SK-N-SH treated with all-trans-retinoic acid at 6 μM for 48 hours (cell line): ENCODE data around the gene SNHG17.

Experiments used
- ATAC-seq: fragments of 200-7000 bp; cut with Tn5 transposase; 3 replicates; pipeline ENCODE4 v1.9.1; 2020; ENCODE audit warnings: mild to moderate bottlenecking, moderate library complexity
- ARNTL ChIP-seq: fragments of 450-650 bp; formaldehyde crosslinking; IDR thresholded peaks from 2 replicates; pipeline ENCODE4 v1.5.0; 2020; ENCODE audit warnings: low read depth, mild to moderate bottlenecking, moderate library complexity, borderline replicate concordance
- BACH2 ChIP-seq: fragments of 250-450 bp; sonication (Bioruptor Pico); IDR thresholded peaks from 2 replicates; pipeline ENCODE4 v1.9.0; 2021; ENCODE audit warnings: mild to moderate bottlenecking, borderline replicate concordance
- CSDC2 ChIP-seq: fragments of 250-450 bp; sonication (Bioruptor Pico); IDR thresholded peaks from 2 replicates; pipeline ENCODE4 v1.5.0; 2020; ENCODE audit warnings: mild to moderate bottlenecking, moderate library complexity
- ESRRG ChIP-seq: fragments of 250-450 bp; sonication (Bioruptor Pico); IDR thresholded peaks from 2 replicates; pipeline ENCODE4 v1.6.1; 2021; ENCODE audit warnings: mild to moderate bottlenecking
- GLIS3 ChIP-seq: fragments of 250-450 bp; sonication (Bioruptor Pico); IDR thresholded peaks from 2 replicates; pipeline ENCODE4 v1.5.0; 2020; ENCODE audit warnings: mild to moderate bottlenecking, moderate library complexity
- OSR1 ChIP-seq: fragments of 250-450 bp; sonication (Bioruptor Pico); IDR thresholded peaks from 2 replicates; pipeline ENCODE4 v1.8.0; 2022; ENCODE audit warnings: moderate library complexity, mild to moderate bottlenecking, inconsistent platforms
- PPARA ChIP-seq: fragments of 250-450 bp; sonication (Bioruptor Pico); IDR thresholded peaks from 2 replicates; pipeline ENCODE4 v1.5.0; 2020; ENCODE audit warnings: mild to moderate bottlenecking, borderline replicate concordance
- RARB ChIP-seq: fragments of 250-450 bp; sonication (Bioruptor Pico); IDR thresholded peaks from 2 replicates; pipeline ENCODE4 v1.8.0; 2021; ENCODE audit warnings: mild to moderate bottlenecking, moderate library complexity
- SNAI2 ChIP-seq: fragments of 250-450 bp; sonication (Bioruptor Pico); IDR thresholded peaks from 2 replicates; pipeline ENCODE4 v1.5.0; 2020; ENCODE audit warnings: mild to moderate bottlenecking, moderate library complexity
- TCF4 ChIP-seq: fragments of 250-450 bp; sonication (Bioruptor Pico); IDR thresholded peaks from 2 replicates; pipeline ENCODE4 v1.8.0; 2021; ENCODE audit warnings: mild to moderate bottlenecking, moderate library complexity, borderline replicate concordance
- TOX ChIP-seq: fragments of 250-450 bp; sonication (Bioruptor Pico); IDR thresholded peaks from 2 replicates; pipeline ENCODE4 v1.8.0; 2021; ENCODE audit warnings: mild to moderate bottlenecking, moderate library complexity, borderline replicate concordance
- TSHZ2 ChIP-seq: fragments of 250-450 bp; sonication (Bioruptor Pico); IDR thresholded peaks from 2 replicates; pipeline ENCODE4 v1.5.0; 2020; ENCODE audit warnings: mild to moderate bottlenecking, moderate library complexity
- ZC3H10 ChIP-seq: fragments of 250-450 bp; sonication (Bioruptor Pico); IDR thresholded peaks from 2 replicates; pipeline ENCODE4 v1.5.1; 2021; ENCODE audit warnings: mild to moderate bottlenecking, moderate library complexity
- ZFP3 ChIP-seq: fragments of 250-450 bp; sonication (Bioruptor Pico); IDR thresholded peaks from 2 replicates; pipeline ENCODE4 v1.5.0; 2020; ENCODE audit warnings: mild to moderate bottlenecking, moderate library complexity
- ZFP30 ChIP-seq: fragments of 450-650 bp; formaldehyde crosslinking; IDR thresholded peaks from 2 replicates; pipeline ENCODE4 v1.5.0; 2022; ENCODE audit warnings: mild to moderate bottlenecking, moderate library complexity
- ZNF565 ChIP-seq: fragments of 450-650 bp; formaldehyde crosslinking; conservative IDR thresholded peaks from 2 replicates; pipeline ENCODE4 v1.5.0; 2020; ENCODE audit warnings: low read depth, mild to moderate bottlenecking, moderate library complexity
- ZNF70 ChIP-seq: fragments of 450-650 bp; formaldehyde crosslinking; IDR thresholded peaks from 2 replicates; pipeline ENCODE4 v1.5.0; 2020; ENCODE audit warnings: mild to moderate bottlenecking, moderate library complexity
- ZNF8 ChIP-seq: fragments of 450-650 bp; formaldehyde crosslinking; IDR thresholded peaks from 2 replicates; pipeline ENCODE4 v1.5.0; 2020; ENCODE audit warnings: mild to moderate bottlenecking, moderate library complexity
- TF ChIP-seq, protein P1 (sequence below): fragments of 250-450 bp; sonication (Bioruptor Pico); IDR thresholded peaks from 2 replicates; pipeline ENCODE4 v1.5.1; 2021; ENCODE audit warnings: mild to moderate bottlenecking, moderate library complexity
- TF ChIP-seq, protein P2 (sequence below): fragments of 250-450 bp; sonication (Bioruptor Pico); IDR thresholded peaks from 2 replicates; pipeline ENCODE4 v1.8.0; 2020; ENCODE audit warnings: mild to moderate bottlenecking, moderate library complexity, borderline replicate concordance
- TF ChIP-seq, protein P3 (sequence below): fragments of 250-450 bp; sonication (Bioruptor Pico); IDR thresholded peaks from 2 replicates; pipeline ENCODE4 v1.5.1; 2020; ENCODE audit warnings: low read depth, mild to moderate bottlenecking, moderate library complexity

SNHG17 gene

DNA sequence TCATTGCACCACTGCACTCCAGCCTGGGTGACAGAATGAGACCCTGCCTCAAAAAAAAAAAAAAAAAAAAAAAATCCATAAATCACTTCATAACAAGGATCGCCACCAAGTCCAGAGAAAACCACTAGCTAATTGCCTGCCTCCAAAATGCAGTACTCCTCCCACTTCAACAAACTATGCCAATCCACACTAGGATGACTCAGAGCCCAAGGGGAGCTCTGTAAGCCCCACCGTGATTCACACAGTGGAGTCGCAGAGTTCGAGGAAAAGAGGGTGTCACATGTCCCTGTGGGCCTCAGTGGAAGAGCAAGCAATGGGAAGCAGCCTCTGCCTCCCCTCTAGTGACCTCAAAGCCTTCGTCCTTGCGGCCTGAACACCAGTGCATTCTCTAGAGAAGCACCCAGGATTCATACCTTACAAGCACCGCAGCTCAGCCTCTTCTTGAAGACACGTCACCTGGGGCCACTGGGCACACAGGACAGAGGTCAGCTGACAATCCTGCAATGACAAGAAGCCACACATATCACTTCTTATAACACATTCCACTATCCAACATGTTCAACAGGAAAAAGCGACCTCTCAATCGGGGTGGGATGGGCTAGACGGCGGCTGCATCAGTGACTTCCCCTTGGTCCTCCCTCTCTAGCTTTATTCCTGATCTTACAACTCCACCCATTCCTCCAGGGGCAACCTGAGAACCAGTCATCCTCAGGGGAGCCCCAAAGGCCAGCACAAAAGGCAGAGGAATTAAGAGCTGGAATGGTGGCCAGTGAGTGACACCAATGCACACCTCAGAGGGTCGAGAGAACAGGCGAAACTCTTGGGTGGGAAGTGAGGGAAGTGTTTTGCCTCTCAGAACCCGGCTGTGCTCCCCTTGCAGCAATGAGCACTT, 8.9 kb downstream of the SNHG17 start:
- peak; percentile 83 for ATAC-seq
- no peak for TF ChIP-seq OSR1
- TF ChIP-seq TOX (CRISPR knock-in tag): no peak

DNA sequence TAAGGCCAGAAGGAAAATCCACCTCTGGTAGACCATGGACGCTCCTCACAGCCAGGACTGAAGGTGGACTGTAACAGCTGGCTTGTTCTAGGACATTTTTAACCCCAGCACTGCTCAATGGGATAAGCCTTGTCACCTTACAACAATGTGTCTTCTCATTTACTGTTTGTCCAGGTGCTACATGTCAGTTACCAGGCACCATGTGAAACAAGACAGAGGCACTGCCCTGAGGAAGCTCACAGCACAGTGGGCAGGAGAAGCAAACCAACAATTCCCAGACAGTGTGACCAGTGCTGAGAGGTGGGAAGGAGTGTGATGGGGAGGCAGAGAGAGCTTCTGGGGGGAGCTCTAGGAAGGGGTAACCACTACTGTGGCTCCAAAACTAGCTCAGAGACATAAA, 10.7 kb downstream of the SNHG17 start:
- ATAC-seq: no peak
- no peak for TF ChIP-seq PPARA (CRISPR knock-in tag)
- no peak for TF ChIP-seq ZFP30 (CRISPR knock-in tag)

DNA sequence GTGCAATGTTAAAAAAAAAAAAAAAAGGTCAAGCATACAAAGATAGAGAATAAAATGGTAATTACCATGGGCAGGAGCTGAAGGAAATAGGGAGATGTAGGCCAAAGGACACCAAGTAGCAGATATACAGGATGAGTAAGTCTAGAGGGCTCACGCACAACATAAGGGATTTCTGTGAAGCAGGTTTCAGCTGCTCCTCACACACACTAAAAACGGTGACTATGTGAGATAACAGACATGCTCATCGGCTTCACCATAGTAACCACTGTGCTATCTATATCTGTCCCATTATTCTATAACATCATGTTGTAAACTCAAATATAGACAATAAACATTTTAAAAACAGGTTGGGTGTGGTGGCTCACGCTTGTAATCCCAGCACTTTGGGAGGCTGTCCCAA, 11.6 kb downstream of the SNHG17 start:
- TF ChIP-seq BACH2 (CRISPR knock-in tag) (no peak), ZNF70 (CRISPR knock-in tag) (no peak), ZNF8 (CRISPR knock-in tag) (no peak), SNAI2 (no peak), TCF4 (no peak), ESRRG (CRISPR knock-in tag) (no peak), ZFP3 (CRISPR knock-in tag) (no peak), PPARA (CRISPR knock-in tag) (no peak), GLIS3 (CRISPR knock-in tag) (no peak), TSHZ2 (CRISPR knock-in tag) (no peak), ZNF565 (CRISPR knock-in tag) (no peak), ARNTL (CRISPR knock-in tag) (no peak), RARB (no peak), TOX (CRISPR knock-in tag) (no peak)
- TF ChIP-seq, protein P1, sequence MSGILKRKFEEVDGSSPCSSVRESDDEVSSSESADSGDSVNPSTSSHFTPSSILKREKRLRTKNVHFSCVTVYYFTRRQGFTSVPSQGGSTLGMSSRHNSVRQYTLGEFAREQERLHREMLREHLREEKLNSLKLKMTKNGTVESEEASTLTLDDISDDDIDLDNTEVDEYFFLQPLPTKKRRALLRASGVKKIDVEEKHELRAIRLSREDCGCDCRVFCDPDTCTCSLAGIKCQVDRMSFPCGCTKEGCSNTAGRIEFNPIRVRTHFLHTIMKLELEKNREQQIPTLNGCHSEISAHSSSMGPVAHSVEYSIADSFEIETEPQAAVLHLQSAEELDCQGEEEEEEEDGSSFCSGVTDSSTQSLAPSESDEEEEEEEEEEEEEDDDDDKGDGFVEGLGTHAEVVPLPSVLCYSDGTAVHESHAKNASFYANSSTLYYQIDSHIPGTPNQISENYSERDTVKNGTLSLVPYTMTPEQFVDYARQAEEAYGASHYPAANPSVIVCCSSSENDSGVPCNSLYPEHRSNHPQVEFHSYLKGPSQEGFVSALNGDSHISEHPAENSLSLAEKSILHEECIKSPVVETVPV: no peak
- TF ChIP-seq, protein P2, sequence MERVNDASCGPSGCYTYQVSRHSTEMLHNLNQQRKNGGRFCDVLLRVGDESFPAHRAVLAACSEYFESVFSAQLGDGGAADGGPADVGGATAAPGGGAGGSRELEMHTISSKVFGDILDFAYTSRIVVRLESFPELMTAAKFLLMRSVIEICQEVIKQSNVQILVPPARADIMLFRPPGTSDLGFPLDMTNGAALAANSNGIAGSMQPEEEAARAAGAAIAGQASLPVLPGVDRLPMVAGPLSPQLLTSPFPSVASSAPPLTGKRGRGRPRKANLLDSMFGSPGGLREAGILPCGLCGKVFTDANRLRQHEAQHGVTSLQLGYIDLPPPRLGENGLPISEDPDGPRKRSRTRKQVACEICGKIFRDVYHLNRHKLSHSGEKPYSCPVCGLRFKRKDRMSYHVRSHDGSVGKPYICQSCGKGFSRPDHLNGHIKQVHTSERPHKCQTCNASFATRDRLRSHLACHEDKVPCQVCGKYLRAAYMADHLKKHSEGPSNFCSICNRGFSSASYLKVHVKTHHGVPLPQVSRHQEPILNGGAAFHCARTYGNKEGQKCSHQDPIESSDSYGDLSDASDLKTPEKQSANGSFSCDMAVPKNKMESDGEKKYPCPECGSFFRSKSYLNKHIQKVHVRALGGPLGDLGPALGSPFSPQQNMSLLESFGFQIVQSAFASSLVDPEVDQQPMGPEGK (CRISPR knock-in tag): no peak
- TF ChIP-seq, all 23 proteins: peak for 0
- ATAC-seq: no peak

- no peak for ATAC-seq
Observed at GRCh38 chr20:38421915-38422314, 13.2 kb downstream of the SNHG17 start.

More at GRCh38 chr20:38421915-38422314, 13.2 kb downstream of the SNHG17 start:
- TF ChIP-seq ZC3H10 (CRISPR knock-in tag): no peak
- no peak for TF ChIP-seq ZFP30 (CRISPR knock-in tag)
- TF ChIP-seq SNAI2: no peak
- no peak for TF ChIP-seq RARB
- TF ChIP-seq BACH2 (CRISPR knock-in tag): no peak
- no peak for TF ChIP-seq OSR1
- no peak for TF ChIP-seq CSDC2
- no peak for TF ChIP-seq GLIS3 (CRISPR knock-in tag)
- TF ChIP-seq ZFP3 (CRISPR knock-in tag): no peak
- TF ChIP-seq, protein P3, sequence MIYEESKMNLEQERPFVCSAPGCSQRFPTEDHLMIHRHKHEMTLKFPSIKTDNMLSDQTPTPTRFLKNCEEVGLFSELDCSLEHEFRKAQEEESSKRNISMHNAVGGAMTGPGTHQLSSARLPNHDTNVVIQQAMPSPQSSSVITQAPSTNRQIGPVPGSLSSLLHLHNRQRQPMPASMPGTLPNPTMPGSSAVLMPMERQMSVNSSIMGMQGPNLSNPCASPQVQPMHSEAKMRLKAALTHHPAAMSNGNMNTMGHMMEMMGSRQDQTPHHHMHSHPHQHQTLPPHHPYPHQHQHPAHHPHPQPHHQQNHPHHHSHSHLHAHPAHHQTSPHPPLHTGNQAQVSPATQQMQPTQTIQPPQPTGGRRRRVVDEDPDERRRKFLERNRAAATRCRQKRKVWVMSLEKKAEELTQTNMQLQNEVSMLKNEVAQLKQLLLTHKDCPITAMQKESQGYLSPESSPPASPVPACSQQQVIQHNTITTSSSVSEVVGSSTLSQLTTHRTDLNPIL (CRISPR knock-in tag): no peak
- no peak for TF ChIP-seq TOX (CRISPR knock-in tag)
- no peak for TF ChIP-seq TSHZ2 (CRISPR knock-in tag)
